Measurements from ENCODE around the gene ARIH2.

- TF ChIP-seq CTCF (IDR thresholded peaks at IDR 0.05; ENCODE audit: low read depth, low read length): no peak
- TF ChIP-seq EZH2phosphoT487 (IDR thresholded peaks at IDR 0.05; ENCODE audit: low read depth): no peak
These were observed 98.0 kb downstream of the ARIH2 start for GRCh38 chr3:49016414-49017228.
